GM18858 (cell line): ENCODE data around the gene OXCT2.

ENCODE experiments used
- ATAC-seq: cut with Tn5 transposase; IDR thresholded peaks from one replicate; pipeline ENCODE4 v1.9.1; 2021; ENCODE audit not compliant: unreplicated experiment

OXCT2 gene

GRCh38 chr1:39737546-39738169 lies 33.5 kb downstream of the OXCT2 start:
- no peak for ATAC-seq

- no peak for ATAC-seq
Measured at GRCh38 chr1:39735731-39736130, 35.4 kb downstream of the OXCT2 start.

GRCh38 chr1:39733161-39733560 lies 38.0 kb downstream of the OXCT2 start:
- no peak for ATAC-seq

- no peak for ATAC-seq
Measured at GRCh38 chr1:39732730-39733129, 38.4 kb downstream of the OXCT2 start.

GRCh38 chr1:39729842-39730241 lies 41.3 kb downstream of the OXCT2 start:
- ATAC-seq, result no peak

- no peak for ATAC-seq
Measured at GRCh38 chr1:39729030-39729429, 42.1 kb downstream of the OXCT2 start.

GRCh38 chr1:39727932-39728317 lies 43.2 kb downstream of the OXCT2 start:
- ATAC-seq, result no peak

GRCh38 chr1:39727221-39727931 lies 43.8 kb downstream of the OXCT2 start:
- ATAC-seq, result no peak

GRCh38 chr1:39726600-39726999 lies 44.5 kb downstream of the OXCT2 start:
- no peak for ATAC-seq

- ATAC-seq, result no peak
Measured at GRCh38 chr1:39722495-39722894, 48.7 kb downstream of the OXCT2 start.

- no peak for ATAC-seq
Measured at GRCh38 chr1:39721664-39722063, 49.5 kb downstream of the OXCT2 start.

GRCh38 chr1:39720094-39720999 lies 50.8 kb downstream of the OXCT2 start:
- no peak for ATAC-seq
